K562 (cell line): ENCODE results near the gene DDX23. TPM values are rescaled to one million over a fixed set of nuclear protein-coding genes. Genes with fewer than 3 reads are reported as not detected.

Source experiments
- ATAC-seq: fragments of 200-7000 bp; cut with Tn5 transposase; 3 replicates; pipeline ENCODE4 v1.9.1; 2020; ENCODE audit warnings: moderate library complexity
- BruUV-seq: library from RNA; stranded (reverse); fragments of 400-500 nt; replicated peaks from 2 replicates; lab custom pipeline; 2021; lab: Mats Ljungman, UMichigan
- CTCF ChIA-PET: fragments of 300-600 bp; formaldehyde crosslinking; extraction: SDS; loops from one replicate; lab custom pipeline; 2021; ENCODE audit warnings: low intra/inter-chr PET ratio; lab: Yijun Ruan, JAX
- POLR2A ChIA-PET: fragments of 300-600, 350-650 bp; sonication (Branson Sonifier 250); formaldehyde crosslinking; extraction: SDS; loops from one replicate; lab custom pipeline; 2021; ENCODE audit warnings: antibody characterized with exemption, inconsistent platforms; lab: Yijun Ruan, JAX
- DNase-seq, 4 experiments: peaks; one replicate each; pipeline versions ENCODE4 v3.0.0 to v3.0.0-alpha.2; 2011 to 2018; ENCODE audit warnings: low spot score in 3 of 4, mixed read lengths in 3 of 4; ENCODE audit errors: extremely low read depth in 1 of 4
- FAIRE-seq: peaks from 2 replicates; lab custom pipeline; 2011; peaks lifted over from hg19 to GRCh38; lab: Jason Lieb, UNC
- H2AFZ ChIP-seq: 2 replicates; pipeline ENCODE4 v1.6.0; 2011; ENCODE audit warnings: low read depth, low read length, control low read depth, inconsistent platforms
- H3K27ac ChIP-seq: fragments of 200-600 bp; 3 replicates; pipeline ENCODE4 v1.8.0; 2011; ENCODE audit warnings: low read depth, mild to moderate bottlenecking, control low read depth, inconsistent platforms, low read length, moderate library complexity, mixed read lengths; ENCODE audit errors: extremely low read depth
- H3K27me3 ChIP-seq, 2 experiments: fragments of 300-600 bp in 1 of 2; 2 replicates in 1 of 2; 3 replicates in 1 of 2; pipeline versions ENCODE4 v1.6.0 to v1.8.0; 2011; ENCODE audit warnings: inconsistent platforms in 2 of 2, low read length in 2 of 2, mild to moderate bottlenecking in 1 of 2, mixed read lengths in 1 of 2, moderate library complexity in 1 of 2; ENCODE audit not compliant: control insufficient read depth in 2 of 2, insufficient read depth in 2 of 2
- H3K36me3 ChIP-seq: fragments of 300-600 bp; 3 replicates; pipeline ENCODE4 v1.8.0; 2011; ENCODE audit warnings: mild to moderate bottlenecking, low read length, inconsistent platforms; ENCODE audit not compliant: control insufficient read depth, insufficient read depth
- H3K4me1 ChIP-seq, 2 experiments: fragments of 200-600 bp in 1 of 2; replicated peaks in 1 of 2; 2 replicates in 1 of 2; 3 replicates in 1 of 2; pipeline versions ENCODE4 v1.5.1 to v1.8.0; 2011; ENCODE audit warnings: inconsistent platforms in 2 of 2, low read length in 2 of 2, mild to moderate bottlenecking in 1 of 2, mixed read lengths in 1 of 2, moderate library complexity in 1 of 2; ENCODE audit not compliant: control insufficient read depth in 2 of 2, insufficient read depth in 2 of 2
- H3K4me2 ChIP-seq: 2 replicates; pipeline ENCODE4 v1.6.1; 2011; ENCODE audit warnings: low read length, control low read depth, inconsistent platforms, mixed read lengths; ENCODE audit not compliant: insufficient read depth
- H3K4me3 ChIP-seq: fragments of 200-600 bp; sonication (generic), shearing (Covaris generic); 2 replicates; pipeline ENCODE4 v1.5.1; 2016; ENCODE audit warnings: control low read depth, inconsistent platforms
- H3K79me2 ChIP-seq: fragments of 200-600 bp; 3 replicates; pipeline ENCODE4 v1.8.0; 2011; ENCODE audit warnings: low read length, inconsistent platforms; ENCODE audit not compliant: control insufficient read depth, insufficient read depth
- H3K9ac ChIP-seq, 2 experiments: 2 replicates each; pipeline versions ENCODE4 v1.6.0 to v1.6.1; 2011; ENCODE audit warnings: low read depth in 2 of 2, low read length in 2 of 2, control low read depth in 1 of 2, inconsistent platforms in 1 of 2, mild to moderate bottlenecking in 1 of 2, mixed read lengths in 1 of 2; ENCODE audit not compliant: insufficient read depth in 1 of 2
- H3K9me1 ChIP-seq: one replicate; pipeline ENCODE4 v1.6.0; 2011; ENCODE audit warnings: inconsistent platforms, mild to moderate bottlenecking, low read length, moderate library complexity; ENCODE audit not compliant: control insufficient read depth, insufficient read depth
- H3K9me3 ChIP-seq: replicated peaks from 2 replicates; pipeline ENCODE4 v1.5.1; 2011; ENCODE audit warnings: low read depth, low read length, inconsistent platforms; ENCODE audit not compliant: control insufficient read depth, insufficient read depth
- H4K20me1 ChIP-seq: replicated peaks from 2 replicates; pipeline ENCODE4 v1.6.1; 2011; ENCODE audit warnings: low read length, inconsistent platforms, mixed read lengths; ENCODE audit not compliant: control insufficient read depth, insufficient read depth
- CTCF ChIP-seq, 3 experiments: IDR thresholded peaks in 2 of 3; conservative IDR thresholded peaks in 1 of 3; 2 replicates each; pipeline ENCODE4 v1.5.1; 2011 to 2012; ENCODE audit warnings: low read length in 3 of 3, mild to moderate bottlenecking in 3 of 3, control low read depth in 2 of 3, improper control_type of control experiment in 1 of 3, inconsistent platforms in 1 of 3, low read depth in 1 of 3, mixed read lengths in 1 of 3, moderate library complexity in 1 of 3; ENCODE audit not compliant: insufficient read depth in 2 of 3
- FOXP4 ChIP-seq: sonication (generic); formaldehyde crosslinking; IDR thresholded peaks from 2 replicates; pipeline ENCODE4 v1.8.0; 2022; ENCODE audit warnings: mild to moderate bottlenecking, missing genetic modification reagents, borderline replicate concordance
- MXD1 ChIP-seq: fragments of 250-450 bp; sonication (Bioruptor Pico); IDR thresholded peaks from 2 replicates; pipeline ENCODE4 v1.8.0; 2021; ENCODE audit warnings: borderline replicate concordance, mild to moderate bottlenecking, moderate library complexity; ENCODE audit not compliant: poor library complexity, severe bottlenecking
- ZBTB5 ChIP-seq: fragments of 450-650 bp; IDR thresholded peaks from 2 replicates; pipeline ENCODE4 v1.6.1; 2017; ENCODE audit warnings: antibody characterized with exemption
- ZFP91 ChIP-seq: sonication (generic); formaldehyde crosslinking; IDR thresholded peaks from 2 replicates; pipeline ENCODE4 v1.8.0; 2022; ENCODE audit warnings: mild to moderate bottlenecking, missing genetic modification reagents
- ZNF384 ChIP-seq: IDR thresholded peaks from 2 replicates; pipeline ENCODE4 v1.6.1; 2012; ENCODE audit warnings: low read depth, low read length, improper control_type of control experiment
- ZNF740 ChIP-seq, 3 experiments: fragments of 200-800 bp in 1 of 3; sonication (Bioruptor generic) in 1 of 3; sonication (generic) in 1 of 3; formaldehyde crosslinking in 1 of 3; IDR thresholded peaks; 2 replicates each; pipeline versions ENCODE4 v1.6.1 to v1.8.0; 2016 to 2022; ENCODE audit warnings: mild to moderate bottlenecking in 2 of 3, missing compliant biosample characterization in 2 of 3, missing genetic modification characterization in 2 of 3, missing genetic modification reagents in 1 of 3
- WGBS: fragments of 100-300 bp; shearing (Covaris generic); methylation state at CpG from one replicate; pipeline ENCODE4 v1.1.6; 2016; ENCODE audit warnings: low coverage, mixed read lengths; ENCODE audit not compliant: insufficient coverage; ENCODE audit errors: missing lambda C conversion rate; 5-methylcytosine and 5-hydroxymethylcytosine counted together
- in situ Hi-C: fragments of 300-500 bp; cut with MboI; formaldehyde crosslinking; loops from 4 replicates; pipeline ENCODE4 v1.15.0; 2018; ENCODE audit warnings: inconsistent platforms, mixed read lengths
- intact Hi-C: fragments of 100-400 bp; cut with micrococcal nuclease; formaldehyde crosslinking; loops from 2 replicates; pipeline ENCODE4 v1.14.2; 2022
- polyA plus RNA-seq, 8 experiments: library from polyadenylated mRNA; depleted of rRNA in 4 of 8; stranded (reverse) in 5 of 8; unstranded in 3 of 8; fragments of >200 nt; fragmentation: Nextera tagmentation in 2 of 8; fragmentation: Illumina TruSeq in 1 of 8; extraction: Ambion mirVana in 2 of 8; extraction: Trizol in 1 of 8; gene quantifications; 2 replicates each; pipeline versions ENCODE4 v1.2.1 to v1.2.3, GENCODE V29; 2011 to 2014; ENCODE audit warnings: inconsistent platforms in 1 of 8, missing spikeins in 1 of 8
- total RNA-seq, 7 experiments: library from RNA; depleted of rRNA in 6 of 7; stranded (reverse); fragments of >200 nt in 6 of 7; fragmentation: Illumina TruSeq in 2 of 7; extraction: Trizol in 2 of 7; gene quantifications; 2 replicates each; pipeline versions ENCODE4 v1.2.1 to v1.2.3, GENCODE V29; 2011 to 2021; ENCODE audit warnings: low replicate concordance in 1 of 7

DDX23 gene
- total and polyA plus RNA-seq, 9 of the 15 experiments (the other 6 are each of a cell fraction or from before 2014, with no cell fraction given), result 32.4 to 138 (median 104) TPM

GRCh38 chr12:48795550-48796455 is 56.2 kb downstream of the DDX23 start:
- H3K27ac ChIP-seq, result no peak overlapping the region
- in situ Hi-C loops, result loop anchor here (5.0 to 25.0 kb wide), 2 partner anchors 44 to 259 kb away; partner anchors contain the start of gene OR8S1
- no peak overlapping the region for H3K4me3 ChIP-seq
- ATAC-seq (peak; percentile 93), FAIRE-seq (peak; percentile 95), DNase-seq (peak; percentile 77 to 84 (median 78))
- WGBS, result 5% methylated on average over 12 of the region's 12 CpGs
- CTCF ChIA-PET, result interaction anchor here (0.6 to 2.4 kb wide), 3 partner anchors 43 to 805 kb away, joined by 3 to 40 read pairs (median 18); no protein-coding TSS in a partner anchor
- H3K9me1 ChIP-seq, result no peaks in the 10 kb centered on the region
- H3K9ac ChIP-seq, result no peak overlapping the region
- POLR2A ChIA-PET, result interaction anchor here (0.6 to 0.7 kb wide), 2 partner anchors 56 to 250 kb away, joined by 3 to 4 read pairs; partner anchors contain the start of gene DDX23
- H4K20me1 ChIP-seq, result peaks cover 3% of the 10 kb centered on the region; the same call in 1 of the 2 replicates
- 0 out of 2 replicates have a peak overlapping the region, but pooled peaks have one; percentile 42 for H2AFZ ChIP-seq
- H3K4me2 ChIP-seq, result peak overlapping the region; percentile 34; the same call in 1 of the 2 replicates
- no peaks in the 10 kb centered on the region for H3K9me3 ChIP-seq
- no peaks in the 10 kb centered on the region for H3K36me3 ChIP-seq
- H3K27me3 ChIP-seq, result peaks cover 5 to 15% of the 10 kb centered on the region in 2 experiments; a peak in 4 of 5 replicates
- intact Hi-C loops, result loop anchor here (1.0 kb wide), 3 partner anchors 43 to 254 kb away; no protein-coding TSS in a partner anchor
- no TSS peak for BruUV-seq
- no peaks in the 10 kb centered on the region for H3K79me2 ChIP-seq
- H3K4me1 ChIP-seq, result peaks cover 2 to 7% of the 10 kb centered on the region in 2 experiments; a peak in 2 of 5 replicates
- TF ChIP-seq CTCF (IDR thresholded peaks at IDR 0.05 in 2 of 3, conservative IDR thresholded peaks at IDR 0.05 in 1 of 3; ENCODE audit: insufficient read depth in 2 of 3, low read depth in 1 of 3, low read length in 3 of 3) (peak; percentile 88 to 95 (median 94)), ZBTB5 (no peak), ZNF384 (peak; percentile 85), ZFP91 (CRISPR knock-in tag) (no peak), MXD1 (no peak), FOXP4 (CRISPR knock-in tag) (0 out of 2 replicates have a peak, but pooled peaks have one; percentile 37), ZNF740 (CRISPR knock-in tag; IDR thresholded peaks at IDR 0.05) (no peak), ZNF740 (tag; IDR thresholded peaks at IDR 0.05) (no peak)
